Fibroblast of villous mesenchyme (primary cell): ENCODE results near the gene STK11IP. TPM values are rescaled to one million over a fixed set of nuclear protein-coding genes. Genes with fewer than 3 reads are reported as not detected.
A peak's percentile ranks its signal among the peaks of the same experiment; 100 is the strongest.

Experiments
- DNase-seq: peaks from one replicate; pipeline ENCODE4 v3.0.0-alpha.2; 2010; ENCODE audit warnings: low read depth
- H3K4me3 ChIP-seq: 2 replicates; pipeline ENCODE4 v1.5.1; 2011; ENCODE audit warnings: low read depth, mild to moderate bottlenecking, low read length
- total RNA-seq: library from RNA; depleted of rRNA; stranded (reverse); fragments of >200 nt; gene quantifications from 2 replicates; pipeline ENCODE4 v1.2.3, GENCODE V29; 2012
- TF ChIP-seq, protein P1 (sequence below): IDR thresholded peaks from 2 replicates; pipeline ENCODE4 v1.5.1; 2012; ENCODE audit warnings: low read depth, mild to moderate bottlenecking, low read length; ENCODE audit not compliant: insufficient read depth

Gene STK11IP, protein sequence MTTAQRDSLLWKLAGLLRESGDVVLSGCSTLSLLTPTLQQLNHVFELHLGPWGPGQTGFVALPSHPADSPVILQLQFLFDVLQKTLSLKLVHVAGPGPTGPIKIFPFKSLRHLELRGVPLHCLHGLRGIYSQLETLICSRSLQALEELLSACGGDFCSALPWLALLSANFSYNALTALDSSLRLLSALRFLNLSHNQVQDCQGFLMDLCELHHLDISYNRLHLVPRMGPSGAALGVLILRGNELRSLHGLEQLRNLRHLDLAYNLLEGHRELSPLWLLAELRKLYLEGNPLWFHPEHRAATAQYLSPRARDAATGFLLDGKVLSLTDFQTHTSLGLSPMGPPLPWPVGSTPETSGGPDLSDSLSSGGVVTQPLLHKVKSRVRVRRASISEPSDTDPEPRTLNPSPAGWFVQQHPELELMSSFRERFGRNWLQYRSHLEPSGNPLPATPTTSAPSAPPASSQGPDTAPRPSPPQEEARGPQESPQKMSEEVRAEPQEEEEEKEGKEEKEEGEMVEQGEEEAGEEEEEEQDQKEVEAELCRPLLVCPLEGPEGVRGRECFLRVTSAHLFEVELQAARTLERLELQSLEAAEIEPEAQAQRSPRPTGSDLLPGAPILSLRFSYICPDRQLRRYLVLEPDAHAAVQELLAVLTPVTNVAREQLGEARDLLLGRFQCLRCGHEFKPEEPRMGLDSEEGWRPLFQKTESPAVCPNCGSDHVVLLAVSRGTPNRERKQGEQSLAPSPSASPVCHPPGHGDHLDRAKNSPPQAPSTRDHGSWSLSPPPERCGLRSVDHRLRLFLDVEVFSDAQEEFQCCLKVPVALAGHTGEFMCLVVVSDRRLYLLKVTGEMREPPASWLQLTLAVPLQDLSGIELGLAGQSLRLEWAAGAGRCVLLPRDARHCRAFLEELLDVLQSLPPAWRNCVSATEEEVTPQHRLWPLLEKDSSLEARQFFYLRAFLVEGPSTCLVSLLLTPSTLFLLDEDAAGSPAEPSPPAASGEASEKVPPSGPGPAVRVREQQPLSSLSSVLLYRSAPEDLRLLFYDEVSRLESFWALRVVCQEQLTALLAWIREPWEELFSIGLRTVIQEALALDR
- total RNA-seq: 16.4 and 18.7 TPM in 2 replicates

DNA sequence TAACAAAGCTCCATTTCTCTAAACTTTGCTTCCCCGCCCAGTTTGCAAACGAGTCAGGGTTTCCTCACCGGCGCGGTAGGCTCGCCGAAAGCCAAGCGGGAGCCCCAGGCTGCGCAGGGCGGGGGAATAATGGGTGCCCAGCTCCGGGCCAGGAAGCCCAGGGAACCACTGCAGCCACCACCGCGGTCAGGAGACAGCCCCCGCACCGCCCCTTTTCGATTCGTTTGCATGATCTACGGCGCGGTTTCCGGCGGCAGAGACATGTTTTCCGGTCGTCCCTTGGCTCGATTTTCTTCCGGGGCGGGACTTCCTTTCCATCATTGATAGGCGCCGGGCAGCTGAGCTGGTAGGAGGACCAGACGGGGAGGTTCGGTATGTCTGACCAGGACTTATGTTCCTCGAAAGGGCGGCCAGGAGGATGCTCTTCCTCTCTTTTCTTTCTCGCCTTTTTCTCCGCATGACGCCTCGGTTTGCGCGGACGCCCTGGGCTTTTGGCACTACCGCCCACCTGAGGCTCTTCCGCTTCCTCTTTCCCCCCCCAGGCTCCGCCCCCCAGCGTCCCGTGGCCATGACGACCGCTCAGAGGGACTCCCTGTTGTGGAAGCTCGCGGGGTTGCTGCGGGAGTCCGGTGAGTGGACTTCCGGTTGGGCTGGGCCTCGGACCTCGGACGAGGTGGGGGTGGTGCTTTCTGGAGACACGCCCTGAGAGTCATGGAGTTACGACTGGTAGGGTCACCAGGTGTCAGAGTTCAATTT lies at the start of gene STK11IP:
Gene STK11IP, plus strand, starts transcription at position 306 of the 756 bp plus-strand sequence. Its CDS starts 263 bp downstream, at position 569.
- TF ChIP-seq, protein P1, sequence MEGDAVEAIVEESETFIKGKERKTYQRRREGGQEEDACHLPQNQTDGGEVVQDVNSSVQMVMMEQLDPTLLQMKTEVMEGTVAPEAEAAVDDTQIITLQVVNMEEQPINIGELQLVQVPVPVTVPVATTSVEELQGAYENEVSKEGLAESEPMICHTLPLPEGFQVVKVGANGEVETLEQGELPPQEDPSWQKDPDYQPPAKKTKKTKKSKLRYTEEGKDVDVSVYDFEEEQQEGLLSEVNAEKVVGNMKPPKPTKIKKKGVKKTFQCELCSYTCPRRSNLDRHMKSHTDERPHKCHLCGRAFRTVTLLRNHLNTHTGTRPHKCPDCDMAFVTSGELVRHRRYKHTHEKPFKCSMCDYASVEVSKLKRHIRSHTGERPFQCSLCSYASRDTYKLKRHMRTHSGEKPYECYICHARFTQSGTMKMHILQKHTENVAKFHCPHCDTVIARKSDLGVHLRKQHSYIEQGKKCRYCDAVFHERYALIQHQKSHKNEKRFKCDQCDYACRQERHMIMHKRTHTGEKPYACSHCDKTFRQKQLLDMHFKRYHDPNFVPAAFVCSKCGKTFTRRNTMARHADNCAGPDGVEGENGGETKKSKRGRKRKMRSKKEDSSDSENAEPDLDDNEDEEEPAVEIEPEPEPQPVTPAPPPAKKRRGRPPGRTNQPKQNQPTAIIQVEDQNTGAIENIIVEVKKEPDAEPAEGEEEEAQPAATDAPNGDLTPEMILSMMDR: no peak
- DNase-seq: peak; percentile 97
- peak within 1 kb of the TSS; percentile 83 for H3K4me3 ChIP-seq

DNA sequence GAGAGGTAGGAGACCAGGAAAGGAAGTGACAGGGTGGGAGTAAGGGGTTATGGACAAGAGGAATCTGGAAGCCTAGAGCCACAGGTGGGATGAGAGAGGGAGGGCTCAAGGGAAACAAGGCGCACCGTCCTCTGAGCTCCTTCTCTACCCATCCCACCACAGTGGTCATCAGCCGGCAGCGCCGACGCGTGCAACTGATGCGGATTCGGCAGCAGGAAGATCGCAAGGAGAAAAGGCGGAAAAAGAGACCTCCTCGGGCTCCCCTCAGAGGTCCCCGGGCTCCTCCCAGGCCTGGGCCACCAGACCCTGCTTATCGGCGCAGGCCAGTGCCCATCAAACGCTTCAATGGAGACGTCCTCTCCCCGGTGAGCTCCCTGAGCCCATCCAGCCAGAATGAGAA lies 48.7 kb upstream of the STK11IP start:
- H3K4me3 ChIP-seq: no peak overlapping the region
- no peak for DNase-seq
- TF ChIP-seq, protein P1: no peak

DNA sequence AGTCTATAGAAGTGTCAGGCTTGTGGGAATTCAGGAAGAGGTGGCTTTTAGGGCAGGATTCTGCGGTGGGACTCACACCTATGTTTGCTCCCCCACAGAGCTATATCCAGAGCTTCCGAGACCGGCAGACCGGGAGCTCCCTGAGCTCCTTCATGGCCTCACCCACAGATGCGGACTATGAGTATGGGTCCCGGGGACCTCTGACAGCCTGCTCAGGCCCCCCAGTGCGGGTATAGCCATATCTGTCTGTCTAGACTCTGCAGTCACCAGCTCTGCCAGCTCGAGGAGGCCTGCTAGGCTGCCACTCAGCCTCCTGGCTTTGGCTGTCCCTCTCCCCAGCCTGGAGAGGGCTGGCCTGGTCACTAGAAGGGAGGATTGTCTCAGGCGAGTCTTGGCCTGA lies 48.0 kb upstream of the STK11IP start:
- H3K4me3 ChIP-seq: no peak overlapping the region
- TF ChIP-seq, protein P1: no peak

DNA sequence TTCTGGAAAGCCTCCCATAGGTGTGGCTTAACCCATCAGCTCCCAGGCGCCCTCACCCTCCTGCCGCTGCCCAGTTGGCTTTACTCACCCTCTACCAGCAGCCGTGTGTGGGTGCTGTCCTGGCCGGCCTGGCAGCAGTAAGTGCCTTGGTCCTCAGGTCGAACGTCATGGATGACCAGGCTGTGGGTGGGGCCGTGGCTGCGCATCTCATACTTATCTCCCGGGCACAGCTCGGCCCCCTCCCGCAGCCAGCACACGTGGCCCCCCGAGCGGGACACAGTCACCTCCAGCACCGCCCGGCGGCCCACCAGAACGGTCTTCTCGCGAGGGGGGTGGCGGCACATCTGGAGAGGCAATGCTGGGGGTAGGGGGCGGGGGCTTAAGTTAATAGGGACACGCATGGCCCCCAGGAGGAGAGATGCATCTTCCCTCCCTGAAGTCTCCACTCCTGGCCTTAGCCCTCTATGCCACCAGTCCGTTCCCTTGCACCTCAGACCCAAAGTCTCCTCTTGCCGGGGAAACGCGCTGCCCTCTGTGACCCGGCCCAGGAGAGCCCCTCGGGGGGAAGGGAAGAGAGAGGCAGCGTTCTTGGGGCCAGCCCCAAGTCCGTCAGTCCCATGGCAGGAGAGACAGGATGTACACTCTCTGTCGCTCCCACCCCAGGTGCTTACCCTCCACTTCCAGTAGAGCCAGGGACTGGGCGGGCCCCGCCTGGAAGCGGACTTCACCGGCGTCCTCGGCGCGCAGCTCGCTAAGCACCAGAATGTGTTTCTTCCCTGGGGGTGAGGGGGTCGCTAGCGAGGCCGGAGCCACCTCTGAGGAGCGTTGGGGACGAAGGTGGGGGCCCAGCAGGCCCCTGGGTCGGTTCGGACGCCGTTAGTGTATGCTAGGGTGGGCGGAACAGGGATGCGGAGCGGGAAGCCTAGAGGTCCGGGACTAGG lies 45.9 kb upstream of the STK11IP start:
- peak; percentile 49 for DNase-seq
- TF ChIP-seq, protein P1: no peak
- H3K4me3 ChIP-seq: peak overlapping the region; percentile 68

More for the DNA sequence above, 48.0 kb upstream of the STK11IP start:
- DNase-seq: no peak

DNA sequence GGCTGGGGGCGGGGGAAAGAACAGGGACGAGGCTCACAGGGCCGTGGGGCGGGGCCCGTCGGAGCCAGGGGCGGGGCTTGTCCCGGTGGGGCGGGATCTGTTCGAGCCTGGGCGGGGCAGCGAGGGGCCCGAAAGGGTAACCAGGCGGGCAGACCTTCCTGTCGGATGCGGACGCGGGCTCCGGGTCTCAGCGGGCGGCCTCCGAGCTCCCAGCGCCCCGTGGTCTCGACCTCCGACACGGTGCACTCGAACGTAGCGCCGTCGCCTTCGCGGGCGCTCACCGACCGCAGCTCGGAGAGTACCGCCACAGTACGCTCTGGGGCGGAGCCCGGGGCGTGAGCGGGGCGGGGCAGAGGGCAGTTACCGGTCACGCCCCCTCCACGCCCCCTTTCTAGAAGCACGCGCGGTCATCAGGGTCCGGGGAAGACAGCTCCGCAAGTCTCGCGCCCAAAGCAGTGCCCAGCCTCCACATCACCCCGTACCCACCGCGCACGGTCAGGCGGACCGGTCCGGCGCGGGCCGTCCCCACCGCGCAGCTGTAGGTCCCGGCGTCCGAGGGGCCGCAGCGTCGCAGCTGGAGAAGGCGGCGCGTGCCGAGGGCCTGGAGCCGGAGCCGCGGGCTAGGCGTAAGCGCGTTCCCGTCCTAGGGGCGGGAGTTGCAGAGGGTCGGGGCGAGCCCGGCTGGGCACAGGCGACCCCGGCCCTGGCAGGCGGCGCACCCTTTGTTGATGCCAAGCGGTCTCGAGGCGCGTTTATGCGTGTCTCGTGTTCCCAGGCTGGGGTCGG lies 45.1 kb upstream of the STK11IP start:
- peak; percentile 81 for DNase-seq
- peak overlapping the region; percentile 68 for H3K4me3 ChIP-seq
- TF ChIP-seq, protein P1: no peak
